GM23248 (cell line): ENCODE data around the gene PCDHB13.

ENCODE experiments used
- EZH2 ChIP-seq: fragments of 200-600 bp; sonication (generic); IDR thresholded peaks from 2 replicates; pipeline ENCODE4 v1.6.1; 2018; ENCODE audit warnings: antibody characterized with exemption, mild to moderate bottlenecking; ENCODE audit not compliant: insufficient read depth, poor library complexity, severe bottlenecking
- EZH2phosphoT487 ChIP-seq: fragments of 200-600 bp; sonication (generic); IDR thresholded peaks from 2 replicates; pipeline ENCODE4 v1.6.1; 2018; ENCODE audit warnings: antibody characterized with exemption, moderate library complexity, mild to moderate bottlenecking, low read depth; ENCODE audit not compliant: insufficient read depth

DNA sequence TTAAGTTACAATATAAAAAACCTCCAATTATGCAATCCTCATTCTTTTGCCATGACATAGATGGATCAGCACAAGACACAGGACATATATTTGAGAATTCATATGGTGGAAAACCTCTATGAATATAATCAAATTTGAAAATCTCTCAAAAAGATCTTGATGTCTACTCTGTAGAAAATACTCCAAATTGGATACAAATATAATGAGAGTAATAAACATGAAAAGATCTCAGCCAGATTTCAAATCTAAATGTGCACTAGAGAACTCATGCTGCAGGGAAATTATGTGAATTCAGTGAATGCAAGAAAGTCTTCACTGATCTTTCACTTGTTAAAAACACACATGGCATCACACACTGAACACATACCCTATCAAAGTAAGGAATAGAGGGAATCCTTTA lies 45.2 kb downstream of the PCDHB13 start:
- no peak for TF ChIP-seq EZH2phosphoT487
- no peak for TF ChIP-seq EZH2
